GM12878 (cell line): ENCODE data around the gene TES.

ENCODE experiments used
- CTCF ChIP-seq, 3 experiments: IDR thresholded peaks in 2 of 3; conservative IDR thresholded peaks in 1 of 3; 2 replicates each; pipeline ENCODE4 v1.5.1; 2011; ENCODE audit warnings: low read depth in 3 of 3, low read length in 3 of 3, mild to moderate bottlenecking in 3 of 3, control low read depth in 2 of 3, moderate library complexity in 2 of 3, inconsistent platforms in 1 of 3, mixed read lengths in 1 of 3; ENCODE audit not compliant: control insufficient read depth in 2 of 3, insufficient read depth in 1 of 3; ENCODE audit errors: extremely low read depth in 1 of 3
- EZH2 ChIP-seq: IDR thresholded peaks from 2 replicates; pipeline ENCODE4 v1.6.1; 2012; ENCODE audit warnings: low read depth, mild to moderate bottlenecking, control low read depth, inconsistent platforms, low read length, borderline replicate concordance; ENCODE audit not compliant: control insufficient read depth
- MYC ChIP-seq: IDR thresholded peaks from 2 replicates; pipeline ENCODE4 v1.6.1; 2011; ENCODE audit warnings: mild to moderate bottlenecking, low read length, moderate library complexity, inconsistent platforms; ENCODE audit not compliant: insufficient read depth, insufficient replicate concordance, insufficient read length, severe bottlenecking
- NFYA ChIP-seq: IDR thresholded peaks from 2 replicates; pipeline ENCODE4 v1.6.1; 2011; ENCODE audit warnings: low read depth, mild to moderate bottlenecking, low read length, improper control_type of control experiment, borderline replicate concordance
- SP1 ChIP-seq: IDR thresholded peaks from one replicate; pipeline ENCODE4 v1.6.1; 2011; ENCODE audit warnings: low read depth, low read length
- TCF7 ChIP-seq: IDR thresholded peaks from 2 replicates; pipeline ENCODE4 v1.6.1; 2014; ENCODE audit warnings: antibody characterized with exemption, borderline replicate concordance

- TF ChIP-seq TCF7: no peak
- no peak for TF ChIP-seq CTCF (IDR thresholded peaks at IDR 0.05 in 2 of 3, conservative IDR thresholded peaks at IDR 0.05 in 1 of 3; ENCODE audit: control insufficient read depth in 2 of 3, extremely low read depth in 1 of 3, insufficient read depth in 1 of 3, low read depth in 3 of 3, low read length in 3 of 3)
- no peak for TF ChIP-seq SP1
- TF ChIP-seq MYC: no peak
- no peak for TF ChIP-seq NFYA
- no peak for TF ChIP-seq EZH2
These were observed 49.0 kb downstream of the TES start for GRCh38 chr7:116259156-116259870.
